Panc1 (cell line): Measurements from ENCODE around the gene GDE1.

Source experiments
- POLR2AphosphoS5 ChIP-seq: IDR thresholded peaks from 2 replicates; pipeline ENCODE4 v1.6.1; 2012; ENCODE audit warnings: mild to moderate bottlenecking, low read depth, low read length, moderate library complexity
- SIN3A ChIP-seq: IDR thresholded peaks from 2 replicates; pipeline ENCODE4 v1.6.1; 2012; ENCODE audit warnings: low read depth, mild to moderate bottlenecking, low read length, moderate library complexity, borderline replicate concordance; ENCODE audit not compliant: insufficient read depth
- TF ChIP-seq, protein P1 (sequence below): fragments of 450-650 bp; IDR thresholded peaks from 2 replicates; pipeline ENCODE4 v1.5.1; 2017; ENCODE audit warnings: mild to moderate bottlenecking
- TF ChIP-seq, protein P2 (sequence below), 2 experiments: IDR thresholded peaks; 2 replicates each; pipeline ENCODE4 v1.6.1; 2011 to 2012; ENCODE audit warnings: low read depth in 2 of 2, control low read depth in 1 of 2, low read length in 1 of 2, mild to moderate bottlenecking in 1 of 2, moderate library complexity in 1 of 2; ENCODE audit not compliant: insufficient read depth in 1 of 2

DNA sequence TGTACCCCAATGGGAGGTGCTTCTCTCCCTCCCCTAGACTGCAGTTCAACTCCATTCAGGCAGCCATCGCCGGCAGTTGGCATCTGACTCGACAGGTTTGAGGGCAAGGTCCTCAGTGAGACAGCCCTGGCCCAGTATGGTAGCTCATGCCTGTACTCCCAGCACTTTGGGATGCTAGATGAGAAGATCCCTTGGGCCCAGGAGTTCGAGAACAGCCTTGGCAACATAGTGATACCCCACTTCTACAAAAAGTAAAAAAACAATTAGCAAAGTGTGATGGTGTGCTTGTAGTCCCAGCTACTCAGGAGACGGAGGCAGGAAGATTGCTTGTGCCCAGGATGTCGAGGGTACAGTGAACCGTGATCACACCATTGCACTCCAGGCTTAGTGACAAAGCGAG, 45.7 kb upstream of the GDE1 start:
- TF ChIP-seq POLR2AphosphoS5 (no peak), SIN3A (no peak)
- TF ChIP-seq, protein P1, sequence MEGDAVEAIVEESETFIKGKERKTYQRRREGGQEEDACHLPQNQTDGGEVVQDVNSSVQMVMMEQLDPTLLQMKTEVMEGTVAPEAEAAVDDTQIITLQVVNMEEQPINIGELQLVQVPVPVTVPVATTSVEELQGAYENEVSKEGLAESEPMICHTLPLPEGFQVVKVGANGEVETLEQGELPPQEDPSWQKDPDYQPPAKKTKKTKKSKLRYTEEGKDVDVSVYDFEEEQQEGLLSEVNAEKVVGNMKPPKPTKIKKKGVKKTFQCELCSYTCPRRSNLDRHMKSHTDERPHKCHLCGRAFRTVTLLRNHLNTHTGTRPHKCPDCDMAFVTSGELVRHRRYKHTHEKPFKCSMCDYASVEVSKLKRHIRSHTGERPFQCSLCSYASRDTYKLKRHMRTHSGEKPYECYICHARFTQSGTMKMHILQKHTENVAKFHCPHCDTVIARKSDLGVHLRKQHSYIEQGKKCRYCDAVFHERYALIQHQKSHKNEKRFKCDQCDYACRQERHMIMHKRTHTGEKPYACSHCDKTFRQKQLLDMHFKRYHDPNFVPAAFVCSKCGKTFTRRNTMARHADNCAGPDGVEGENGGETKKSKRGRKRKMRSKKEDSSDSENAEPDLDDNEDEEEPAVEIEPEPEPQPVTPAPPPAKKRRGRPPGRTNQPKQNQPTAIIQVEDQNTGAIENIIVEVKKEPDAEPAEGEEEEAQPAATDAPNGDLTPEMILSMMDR: no peak
- TF ChIP-seq, protein P2, sequence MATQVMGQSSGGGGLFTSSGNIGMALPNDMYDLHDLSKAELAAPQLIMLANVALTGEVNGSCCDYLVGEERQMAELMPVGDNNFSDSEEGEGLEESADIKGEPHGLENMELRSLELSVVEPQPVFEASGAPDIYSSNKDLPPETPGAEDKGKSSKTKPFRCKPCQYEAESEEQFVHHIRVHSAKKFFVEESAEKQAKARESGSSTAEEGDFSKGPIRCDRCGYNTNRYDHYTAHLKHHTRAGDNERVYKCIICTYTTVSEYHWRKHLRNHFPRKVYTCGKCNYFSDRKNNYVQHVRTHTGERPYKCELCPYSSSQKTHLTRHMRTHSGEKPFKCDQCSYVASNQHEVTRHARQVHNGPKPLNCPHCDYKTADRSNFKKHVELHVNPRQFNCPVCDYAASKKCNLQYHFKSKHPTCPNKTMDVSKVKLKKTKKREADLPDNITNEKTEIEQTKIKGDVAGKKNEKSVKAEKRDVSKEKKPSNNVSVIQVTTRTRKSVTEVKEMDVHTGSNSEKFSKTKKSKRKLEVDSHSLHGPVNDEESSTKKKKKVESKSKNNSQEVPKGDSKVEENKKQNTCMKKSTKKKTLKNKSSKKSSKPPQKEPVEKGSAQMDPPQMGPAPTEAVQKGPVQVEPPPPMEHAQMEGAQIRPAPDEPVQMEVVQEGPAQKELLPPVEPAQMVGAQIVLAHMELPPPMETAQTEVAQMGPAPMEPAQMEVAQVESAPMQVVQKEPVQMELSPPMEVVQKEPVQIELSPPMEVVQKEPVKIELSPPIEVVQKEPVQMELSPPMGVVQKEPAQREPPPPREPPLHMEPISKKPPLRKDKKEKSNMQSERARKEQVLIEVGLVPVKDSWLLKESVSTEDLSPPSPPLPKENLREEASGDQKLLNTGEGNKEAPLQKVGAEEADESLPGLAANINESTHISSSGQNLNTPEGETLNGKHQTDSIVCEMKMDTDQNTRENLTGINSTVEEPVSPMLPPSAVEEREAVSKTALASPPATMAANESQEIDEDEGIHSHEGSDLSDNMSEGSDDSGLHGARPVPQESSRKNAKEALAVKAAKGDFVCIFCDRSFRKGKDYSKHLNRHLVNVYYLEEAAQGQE (IDR thresholded peaks at IDR 0.05; ENCODE audit: insufficient read depth in 1 of 2, low read depth in 2 of 2, low read length in 1 of 2): no peak
